OCI-LY3 (cell line): ENCODE measurements around the gene TMEM209.

Experiments
- EZH2phosphoT487 ChIP-seq: fragments of 200-600 bp; shearing (Covaris generic); IDR thresholded peaks from 2 replicates; pipeline ENCODE4 v1.6.1; 2018; ENCODE audit warnings: antibody characterized with exemption, mixed run types, low read depth
- TF ChIP-seq, protein P1 (sequence below): fragments of 200-600, 300-600 bp; sonication (generic); IDR thresholded peaks from 2 replicates; pipeline ENCODE4 v1.5.1; 2014; ENCODE audit warnings: antibody characterized with exemption, low read length, low read depth

GRCh38 chr7:130189343-130189742 lies 15.9 kb downstream of the TMEM209 start:
- TF ChIP-seq, protein P1, sequence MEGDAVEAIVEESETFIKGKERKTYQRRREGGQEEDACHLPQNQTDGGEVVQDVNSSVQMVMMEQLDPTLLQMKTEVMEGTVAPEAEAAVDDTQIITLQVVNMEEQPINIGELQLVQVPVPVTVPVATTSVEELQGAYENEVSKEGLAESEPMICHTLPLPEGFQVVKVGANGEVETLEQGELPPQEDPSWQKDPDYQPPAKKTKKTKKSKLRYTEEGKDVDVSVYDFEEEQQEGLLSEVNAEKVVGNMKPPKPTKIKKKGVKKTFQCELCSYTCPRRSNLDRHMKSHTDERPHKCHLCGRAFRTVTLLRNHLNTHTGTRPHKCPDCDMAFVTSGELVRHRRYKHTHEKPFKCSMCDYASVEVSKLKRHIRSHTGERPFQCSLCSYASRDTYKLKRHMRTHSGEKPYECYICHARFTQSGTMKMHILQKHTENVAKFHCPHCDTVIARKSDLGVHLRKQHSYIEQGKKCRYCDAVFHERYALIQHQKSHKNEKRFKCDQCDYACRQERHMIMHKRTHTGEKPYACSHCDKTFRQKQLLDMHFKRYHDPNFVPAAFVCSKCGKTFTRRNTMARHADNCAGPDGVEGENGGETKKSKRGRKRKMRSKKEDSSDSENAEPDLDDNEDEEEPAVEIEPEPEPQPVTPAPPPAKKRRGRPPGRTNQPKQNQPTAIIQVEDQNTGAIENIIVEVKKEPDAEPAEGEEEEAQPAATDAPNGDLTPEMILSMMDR, result no peak
- TF ChIP-seq EZH2phosphoT487, result no peak
